HUDEP-2 (cell line): ENCODE data around the gene ZC3H18.

ENCODE experiments used
- DNase-seq, 76 experiments: peaks; one replicate each; lab custom pipeline; 2025; ENCODE audit not compliant: unreplicated experiment in 76 of 76; lab: John Stamatoyannopoulos, UW

The ZC3H18 gene

GRCh38 chr16:88548985-88549384 lies 21.2 kb upstream of the ZC3H18 start:
- DNase-seq = no peak

DNA sequence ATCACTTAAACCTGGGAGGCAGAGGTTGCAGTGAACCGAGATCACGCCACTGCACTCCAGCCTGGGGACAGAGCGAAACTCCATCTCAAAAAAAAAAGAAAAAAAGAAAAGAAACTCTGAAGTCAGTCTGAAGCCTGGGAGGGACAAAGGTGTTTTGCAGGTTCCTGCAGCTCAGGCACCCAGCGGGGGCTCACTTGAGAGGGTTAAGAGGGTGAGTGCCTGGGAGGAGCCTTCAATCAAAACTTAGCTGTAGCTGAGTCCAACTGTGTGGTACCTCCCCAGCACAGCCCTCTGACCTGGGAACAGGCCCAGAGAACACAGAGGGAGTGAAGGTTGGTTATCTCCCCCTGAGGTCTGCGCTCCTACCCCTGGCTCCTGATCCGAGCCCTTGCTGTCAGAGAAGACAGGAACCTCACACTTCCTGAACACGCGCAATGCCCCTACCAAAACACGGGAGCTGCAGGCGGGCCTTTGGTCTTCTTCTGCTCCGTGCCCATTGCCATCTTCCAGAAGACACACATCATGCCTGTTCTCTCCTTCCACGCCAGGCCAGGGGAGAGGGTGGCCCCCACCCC lies 20.4 kb upstream of the ZC3H18 start:
- peak in 12 of 76 experiments; percentile 13 to 46 (median 29) for DNase-seq

DNA sequence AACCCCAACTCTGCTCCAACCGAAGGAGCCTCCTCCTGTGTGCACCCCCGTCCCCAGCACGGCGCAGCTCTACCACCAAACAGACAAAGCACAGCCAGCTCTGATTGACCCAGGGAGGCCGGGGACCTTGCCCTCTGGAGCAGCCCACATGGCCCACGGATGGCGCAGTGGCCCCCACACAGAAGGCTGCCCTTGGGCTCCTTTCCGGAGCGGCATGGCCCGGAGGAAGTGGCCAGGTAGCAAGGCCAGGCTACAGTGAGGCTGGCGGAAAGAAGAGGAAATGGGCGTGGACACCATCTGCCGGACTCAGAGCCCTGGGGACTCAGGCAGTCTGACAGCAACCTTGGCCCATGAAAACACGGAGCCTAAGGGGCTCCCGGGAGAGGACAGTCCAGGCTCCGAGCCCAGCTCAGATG lies 19.9 kb upstream of the ZC3H18 start:
- no peak for DNase-seq

- DNase-seq = no peak
These were observed 18.0 kb upstream of the ZC3H18 start for GRCh38 chr16:88552166-88552565.

DNA sequence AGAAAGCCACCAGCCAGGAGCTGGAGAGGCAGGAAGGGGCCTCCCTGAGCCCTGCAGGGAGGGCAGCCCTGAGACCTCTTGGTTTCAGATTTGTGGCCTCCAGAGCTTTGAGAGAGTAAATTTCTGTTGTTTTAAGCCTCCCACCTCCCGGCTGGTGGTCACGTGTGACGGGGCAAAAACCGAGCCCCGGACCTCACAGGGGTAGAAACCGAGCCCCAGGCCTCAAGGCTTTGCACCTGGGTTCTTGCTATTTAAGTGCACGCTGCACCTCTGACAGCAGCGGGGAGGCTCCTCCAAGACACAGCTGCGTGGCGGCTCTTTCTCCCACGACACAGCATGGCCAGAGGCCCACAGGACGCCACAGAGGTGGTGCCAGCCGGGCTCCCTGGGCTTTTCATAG lies 17.4 kb upstream of the ZC3H18 start:
- no peak for DNase-seq

DNA sequence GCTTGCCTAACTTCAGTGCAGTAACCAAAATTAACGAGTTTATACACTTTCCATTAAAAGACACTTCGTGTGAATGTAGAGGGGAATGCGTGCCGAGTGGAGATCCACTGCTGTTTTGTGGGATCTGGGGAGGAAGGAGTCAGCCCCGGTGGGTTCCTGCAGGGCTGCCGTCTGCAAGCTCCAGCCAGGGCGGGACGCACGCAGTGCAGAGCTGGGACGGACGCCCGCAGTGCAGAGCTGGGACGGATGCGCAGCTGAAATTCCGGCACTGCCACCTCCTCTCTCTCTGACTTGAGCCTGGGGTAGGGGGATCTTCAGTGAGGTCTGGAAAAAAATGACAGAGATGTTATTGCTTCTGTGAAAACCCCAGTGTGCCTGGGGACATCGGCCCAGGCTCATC lies 16.5 kb upstream of the ZC3H18 start:
- no peak for DNase-seq

DNA sequence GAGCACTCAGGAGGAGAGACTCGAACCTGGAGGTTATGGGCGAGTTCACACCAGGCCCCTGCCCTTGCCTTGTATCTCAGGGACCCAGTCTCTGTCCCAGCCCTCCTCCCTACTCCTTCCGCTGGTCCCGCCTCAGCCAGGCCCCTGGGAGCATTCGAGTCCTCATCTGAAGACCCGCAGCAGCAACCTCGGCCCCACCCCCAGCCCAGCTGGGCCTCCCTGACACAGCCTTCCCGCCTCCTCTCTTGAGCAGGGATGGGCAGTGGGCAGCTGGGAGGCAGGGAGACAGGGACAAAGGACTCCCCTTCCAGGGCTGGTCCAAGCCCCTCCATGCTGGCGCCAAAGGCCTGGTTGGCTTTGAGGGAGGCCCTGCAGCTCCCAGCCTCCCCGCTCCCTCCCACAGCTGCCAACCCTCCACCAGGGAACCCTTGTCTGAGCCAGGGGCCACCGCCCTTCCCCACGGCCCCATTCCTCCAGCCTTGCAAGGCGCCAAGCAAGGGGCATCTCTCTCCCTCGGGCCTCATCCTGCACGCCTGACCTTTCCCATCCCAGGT lies 15.4 kb upstream of the ZC3H18 start:
- no peak for DNase-seq

- DNase-seq = no peak
These were observed 13.8 kb upstream of the ZC3H18 start for GRCh38 chr16:88556294-88556988.

DNA sequence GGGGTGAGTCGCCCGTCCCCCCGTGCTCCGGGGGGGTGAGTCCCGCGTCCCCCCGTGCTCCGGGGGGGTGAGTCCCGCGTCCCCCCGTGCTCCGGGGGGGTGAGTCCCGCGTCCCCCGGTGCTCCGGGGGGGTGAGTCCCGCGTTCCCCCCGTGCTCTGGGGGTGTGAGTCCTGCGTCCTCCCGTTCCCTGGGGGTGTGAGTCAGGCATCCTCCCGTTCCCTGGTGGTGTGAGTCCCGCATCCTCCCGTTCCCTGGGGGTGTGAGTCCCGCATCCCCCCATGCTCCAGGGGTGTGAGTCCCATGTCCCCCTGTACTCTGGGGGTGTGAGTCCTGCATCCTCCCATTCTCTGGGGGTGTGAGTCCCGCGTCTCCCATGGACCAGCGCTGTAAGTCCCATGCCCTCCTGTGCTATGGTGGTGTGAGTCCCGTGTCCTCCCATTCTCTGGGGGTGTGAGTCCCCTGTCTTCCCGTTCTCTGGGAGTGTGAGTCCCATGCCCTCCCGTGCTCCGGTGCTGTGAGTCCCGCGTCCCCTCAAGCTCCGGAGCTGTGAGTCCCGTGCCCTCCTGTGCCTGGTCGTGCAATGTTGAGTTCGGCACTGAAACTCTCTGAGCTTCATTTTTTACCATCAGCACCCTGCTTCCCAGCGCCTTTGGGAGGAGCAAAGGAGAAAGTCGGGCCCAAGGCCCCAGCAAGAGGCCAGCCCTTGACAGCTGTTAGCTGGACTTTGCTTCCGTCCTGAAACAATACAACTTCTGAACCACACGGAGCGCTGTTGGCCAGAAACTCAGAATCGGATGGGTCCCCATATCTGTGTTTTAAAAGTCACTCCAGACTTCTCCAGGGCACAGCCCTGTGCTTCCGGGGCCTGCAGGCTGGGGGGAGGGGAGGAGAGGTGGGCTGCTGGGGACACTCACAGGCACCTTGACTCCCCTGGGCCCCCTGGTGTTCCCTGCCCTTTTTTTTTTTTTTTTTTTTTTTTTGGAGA lies 11.5 kb upstream of the ZC3H18 start:
- peak in 33 of 76 experiments; percentile 12 to 55 (median 33) for DNase-seq

DNA sequence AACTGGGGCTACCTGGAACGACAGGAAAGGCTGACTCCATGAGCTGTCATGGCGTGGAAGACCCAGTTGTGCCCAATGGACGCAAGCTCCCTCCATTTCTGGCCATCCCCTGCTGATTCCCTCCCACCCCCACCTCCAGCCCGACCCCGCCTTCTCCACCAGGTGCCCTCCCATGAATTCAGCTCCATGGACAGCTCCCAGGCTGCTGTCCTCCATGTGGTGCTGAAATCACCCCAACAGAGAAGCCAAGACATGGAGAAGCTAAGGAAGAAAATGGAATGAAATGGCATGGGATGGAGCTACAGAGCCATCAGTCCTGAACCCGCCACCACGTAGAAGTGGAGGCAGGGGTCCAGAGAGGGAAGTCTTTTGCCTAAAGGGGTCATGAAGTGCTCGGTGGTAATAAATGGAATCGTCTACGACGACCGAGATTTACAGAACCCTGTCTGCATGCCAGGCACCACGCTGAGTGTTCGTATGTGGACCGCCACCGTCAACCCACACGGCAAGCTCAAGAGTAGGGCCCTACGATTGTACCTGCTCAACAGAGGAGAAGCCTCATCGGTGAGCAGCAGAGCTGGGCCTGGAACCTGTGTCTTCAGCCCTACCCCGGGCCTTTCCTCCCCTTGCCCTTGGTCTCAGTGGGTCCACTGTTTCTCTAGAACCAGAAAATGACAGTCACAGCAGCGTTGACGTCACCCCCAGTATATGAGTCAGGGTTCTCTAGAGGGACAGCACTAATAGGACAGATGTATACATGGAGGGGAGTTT lies 9.3 kb upstream of the ZC3H18 start:
- DNase-seq = peak in 4 of 76 experiments; percentile 6 to 40 (median 13)

DNA sequence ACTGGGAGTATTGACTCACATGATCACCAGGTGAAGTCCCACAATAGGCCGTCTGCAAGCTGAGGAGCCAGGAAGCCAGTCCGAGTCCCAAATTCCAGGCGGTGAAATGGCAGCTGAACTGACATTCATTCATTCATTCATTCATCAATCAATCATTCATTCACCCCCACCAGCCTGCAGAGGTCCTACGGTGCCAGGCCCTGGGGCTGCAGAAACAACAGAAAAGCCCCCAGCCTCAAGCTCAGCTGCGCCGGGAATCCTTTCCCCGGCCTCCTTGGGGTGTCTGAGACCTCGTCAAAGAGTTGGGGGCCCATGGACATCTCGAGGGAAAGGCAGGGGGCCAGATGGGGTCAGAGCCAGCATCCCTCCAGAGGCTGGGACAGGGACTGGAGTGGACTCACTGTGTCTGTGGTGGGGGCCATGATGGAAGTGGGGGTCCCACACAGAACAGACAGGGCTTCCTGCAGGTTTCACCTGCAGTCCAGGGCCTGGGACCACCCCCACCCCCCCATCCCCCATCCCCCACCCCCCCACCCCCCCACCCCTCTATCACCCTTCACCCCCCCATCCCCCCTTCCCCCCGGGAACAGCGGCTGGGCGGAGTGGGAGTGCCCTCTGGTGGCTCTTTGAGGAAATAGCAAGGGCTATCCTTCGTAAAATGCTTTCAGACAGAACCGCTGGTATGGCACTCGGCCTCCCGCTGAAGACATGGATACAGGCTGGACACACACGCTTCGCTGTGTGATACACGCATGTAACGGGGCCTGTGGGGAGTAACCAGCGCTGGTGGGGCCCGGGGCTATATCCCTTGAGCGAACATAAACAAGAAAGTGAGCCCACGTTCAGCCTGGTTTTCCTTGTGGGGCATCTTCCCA lies 8.5 kb upstream of the ZC3H18 start:
- DNase-seq = peak in 34 of 76 experiments; percentile 8 to 47 (median 28)

DNA sequence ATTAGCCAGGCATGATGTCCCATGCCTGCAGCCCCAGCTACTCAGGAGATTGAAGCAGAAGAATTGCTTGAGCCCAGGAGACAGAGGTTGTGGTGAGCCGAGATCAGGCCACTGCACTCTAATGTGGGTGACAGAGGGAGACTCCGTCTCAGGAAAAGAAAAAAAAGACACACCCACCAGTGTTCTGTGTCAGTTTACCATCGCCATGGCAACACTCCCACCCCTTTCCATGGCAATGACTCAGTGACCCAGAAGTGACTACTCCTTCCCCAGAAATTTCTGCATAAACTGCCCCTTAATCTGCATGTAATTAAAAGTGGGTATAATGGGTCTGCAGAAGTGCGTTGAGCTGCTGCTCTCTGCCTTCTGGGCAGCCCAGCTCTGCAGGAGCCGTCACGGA lies 4.0 kb upstream of the ZC3H18 start:
- peak in 3 of 76 experiments; percentile 8 to 30 (median 14) for DNase-seq

- DNase-seq = peak in 1 of 76 experiments; percentile 15
These were observed 1.2 kb upstream of the ZC3H18 start for GRCh38 chr16:88568710-88569613.

DNA sequence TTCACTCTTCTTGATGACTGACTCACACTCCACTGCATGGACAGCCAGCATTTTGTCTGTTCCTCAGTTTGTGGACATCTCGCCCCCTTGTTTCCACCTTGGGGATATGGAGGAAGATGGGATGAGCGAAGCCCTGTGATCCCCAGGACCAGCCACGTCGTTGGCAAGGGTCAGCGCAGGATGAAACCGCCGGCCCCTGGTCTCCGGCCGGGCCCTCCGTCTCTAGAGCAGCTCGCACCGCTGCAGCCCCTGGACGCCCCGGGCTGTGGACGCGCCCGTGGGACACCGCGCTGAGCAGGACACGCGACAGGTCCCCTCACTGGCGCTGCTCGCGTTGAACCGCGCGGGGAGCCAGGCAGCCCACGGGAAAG lies 604 bp upstream of the ZC3H18 start:
- DNase-seq = peak in 2 of 76 experiments; percentile 26 to 45

GRCh38 chr16:88570691-88571092 lies 489 bp downstream of the ZC3H18 start:
- DNase-seq = peak in 13 of 76 experiments; percentile 8 to 47 (median 20)

DNA sequence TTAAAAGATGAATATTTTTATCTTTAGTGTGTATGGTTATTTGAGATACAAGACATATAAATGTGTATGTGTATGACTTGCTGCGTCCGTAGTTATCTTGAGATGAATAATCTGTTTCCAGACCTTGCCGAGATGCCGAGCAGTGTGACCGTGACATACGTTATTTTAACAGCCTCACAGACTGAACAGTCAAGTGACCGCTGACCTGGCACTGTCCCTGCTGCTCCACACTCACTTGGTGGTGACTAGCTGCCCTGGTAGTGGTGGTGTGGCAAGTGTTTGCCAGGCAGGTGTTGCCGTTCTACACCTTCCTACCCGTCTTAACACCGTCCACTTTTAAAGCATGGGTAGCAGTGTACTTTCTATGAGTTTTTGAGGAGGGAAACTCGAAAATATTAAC lies 5.0 kb downstream of the ZC3H18 start:
- DNase-seq = no peak

DNA sequence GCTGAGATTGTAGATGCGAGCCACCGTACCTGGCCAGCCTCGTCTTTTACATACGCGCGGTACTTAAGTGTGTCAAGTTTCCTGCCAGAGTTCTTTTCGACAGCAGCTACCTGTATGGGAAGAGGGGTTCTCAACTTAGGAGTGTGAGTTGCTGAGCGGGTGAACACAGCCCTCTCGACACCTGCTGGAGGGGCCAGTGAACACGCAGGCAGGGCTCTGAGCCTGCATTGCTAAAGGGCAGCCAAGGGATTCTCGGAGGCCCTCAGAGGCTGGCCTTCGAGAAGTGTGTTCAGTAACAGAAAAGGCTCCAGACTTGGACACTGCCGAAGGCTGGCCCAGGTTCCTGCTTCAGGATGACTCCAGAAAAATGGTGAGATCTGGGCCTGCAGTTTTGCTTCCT lies 6.1 kb downstream of the ZC3H18 start:
- no peak for DNase-seq

- DNase-seq = no peak
These were observed 7.0 kb downstream of the ZC3H18 start for GRCh38 chr16:88577166-88577565.
